Kasumi-1 (cell line): ENCODE results near the gene GMDS.

Experiments
- DNase-seq, 2 experiments: peaks; one replicate each; lab custom pipeline; 2025; lab: John Stamatoyannopoulos, UW

GMDS gene

DNA sequence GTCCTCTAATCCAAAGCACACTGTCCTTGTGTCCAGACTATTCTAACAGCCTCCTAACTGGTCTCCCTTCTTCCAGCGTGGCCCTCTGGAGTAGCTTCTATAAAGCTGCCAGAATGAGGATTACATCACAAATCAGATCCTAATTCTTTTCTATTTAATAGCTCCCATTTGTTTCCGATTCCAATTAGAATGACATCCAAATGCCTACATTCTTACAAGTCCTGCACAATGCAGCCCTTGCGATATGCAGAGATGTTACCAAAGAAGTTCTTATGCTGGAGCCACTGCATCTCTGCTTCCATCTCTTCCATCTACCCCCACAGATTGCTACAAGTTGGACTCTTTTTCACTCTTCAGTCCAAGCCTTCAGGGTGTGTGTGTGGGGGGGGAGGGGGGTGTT, 40.0 kb downstream of the GMDS start:
- no peak for DNase-seq

DNA sequence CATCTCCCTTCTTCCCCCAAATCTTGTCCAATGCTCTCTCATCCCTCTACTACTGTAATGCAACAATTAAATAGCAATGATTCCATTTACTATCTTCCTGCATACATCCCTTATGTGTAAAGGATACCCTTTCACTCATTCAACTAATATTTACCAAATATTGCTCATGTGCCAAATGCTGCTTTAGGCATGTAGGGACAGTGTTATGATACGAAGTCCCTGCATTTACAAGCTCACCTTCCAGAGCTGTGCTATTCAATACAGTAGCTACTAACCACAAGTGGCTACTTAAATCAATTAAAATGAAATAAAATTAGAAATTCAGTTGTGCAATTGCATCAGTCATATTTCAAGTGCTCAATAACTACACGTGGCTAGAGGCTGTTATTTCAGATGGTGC, 41.1 kb downstream of the GMDS start:
- no peak for DNase-seq

DNA sequence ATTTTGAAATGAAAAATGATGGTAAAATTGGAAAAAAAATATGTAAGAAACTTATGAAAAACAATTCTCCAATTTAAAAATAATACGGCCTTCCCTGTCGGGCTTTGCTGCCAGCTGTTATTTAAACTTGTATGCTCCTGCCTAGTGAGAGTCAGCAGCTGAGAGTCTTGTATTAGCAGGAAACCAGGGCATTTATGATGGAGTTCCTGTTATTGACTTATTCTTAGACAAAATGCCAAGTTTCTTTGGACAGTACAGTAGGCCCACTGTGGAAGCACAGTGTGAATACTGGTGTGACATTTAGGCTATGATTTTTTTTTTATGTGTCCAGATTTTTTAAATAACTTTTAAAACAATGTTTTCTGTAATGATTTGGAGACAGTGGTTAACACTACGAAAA, 42.1 kb downstream of the GMDS start:
- no peak for DNase-seq

DNA sequence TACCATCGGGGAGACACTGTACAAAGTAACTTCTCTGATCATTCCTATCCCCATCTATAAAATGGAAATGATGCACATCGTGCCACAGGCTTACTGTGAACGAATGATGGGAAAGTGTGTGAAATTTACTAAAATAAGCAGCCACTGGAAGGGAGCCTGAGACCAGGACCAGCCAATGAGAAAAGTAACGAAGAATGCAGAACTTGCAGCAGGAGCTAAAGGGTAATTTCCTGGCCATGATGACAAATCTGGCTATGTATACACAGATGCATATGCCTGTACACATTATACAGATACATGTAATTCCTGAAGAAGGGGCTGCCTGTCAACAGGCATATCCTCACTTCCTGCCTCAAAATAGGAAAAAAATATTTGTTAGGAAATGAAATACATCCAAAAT, 47.4 kb downstream of the GMDS start:
- DNase-seq, result no peak

DNA sequence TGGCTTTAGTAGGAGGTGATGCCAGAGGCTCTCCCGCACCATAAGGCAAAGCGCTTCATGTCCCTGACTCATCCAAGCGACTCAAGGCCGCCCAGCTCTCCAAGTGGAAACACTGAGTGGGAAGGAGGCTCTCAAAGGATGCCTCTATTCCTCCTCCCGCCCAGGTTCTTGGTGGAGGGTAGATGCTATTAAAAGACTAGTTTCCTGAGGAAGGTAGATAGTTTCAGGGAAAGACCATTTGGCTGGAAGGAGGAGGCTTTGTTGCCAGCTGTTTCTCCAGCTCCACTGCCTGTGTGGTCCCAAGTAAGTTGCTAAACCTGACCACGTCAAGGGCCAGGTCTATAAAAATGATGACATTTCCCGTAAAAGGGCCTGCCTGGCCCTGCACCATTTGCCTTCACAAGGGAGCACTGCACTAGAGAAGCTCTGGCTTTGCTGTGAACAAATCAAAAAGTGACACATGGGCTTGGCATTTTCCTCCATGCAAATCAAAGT, 48.2 kb downstream of the GMDS start:
- DNase-seq, result no peak

DNA sequence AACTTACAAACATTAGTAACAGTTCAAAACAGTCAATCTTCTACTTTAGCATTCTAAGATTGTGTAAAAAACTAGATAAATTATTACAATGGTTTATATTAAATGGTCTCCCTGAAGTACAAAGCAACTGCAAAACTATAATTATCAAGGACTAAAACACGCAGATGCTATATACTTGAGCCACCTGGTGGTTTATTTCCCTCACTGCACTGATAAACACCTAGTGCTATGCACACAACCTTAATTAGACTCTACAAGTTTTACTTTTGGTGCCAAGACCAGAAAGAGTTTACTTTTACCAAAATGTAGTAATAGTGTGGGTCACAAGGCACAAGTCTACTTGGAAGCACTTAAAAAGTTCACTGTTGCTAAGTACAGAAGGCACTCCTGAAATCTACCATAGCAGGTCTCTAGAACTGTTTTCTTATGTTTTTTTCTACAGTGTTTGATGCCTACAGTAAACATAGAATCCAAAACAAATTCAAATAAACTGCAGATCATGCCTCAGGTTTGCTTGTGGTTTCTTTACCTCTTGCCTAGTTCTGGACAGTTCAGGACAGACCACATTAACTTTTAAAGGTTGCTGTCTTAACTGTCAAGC, 49.2 kb downstream of the GMDS start:
- DNase-seq, result peak; percentile 70 to 72

DNA sequence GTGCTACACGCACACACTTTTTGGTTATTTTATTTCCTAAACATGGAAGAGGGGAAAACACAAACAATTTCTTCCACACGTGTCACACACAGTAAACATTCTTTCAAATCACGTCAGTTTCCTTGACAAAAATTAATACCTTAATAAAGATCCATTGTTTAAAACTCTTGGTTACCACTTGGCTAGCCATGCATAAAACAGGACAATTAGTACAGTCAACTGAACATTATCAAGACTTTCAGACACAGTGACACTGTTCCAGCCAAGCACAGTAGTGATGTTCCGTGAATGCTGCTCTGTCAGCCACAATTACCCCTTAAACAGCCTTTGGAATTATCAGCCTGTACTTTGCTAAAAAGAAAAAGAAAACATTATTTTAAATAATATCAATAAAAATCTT, 50.8 kb downstream of the GMDS start:
- DNase-seq, result no peak

DNA sequence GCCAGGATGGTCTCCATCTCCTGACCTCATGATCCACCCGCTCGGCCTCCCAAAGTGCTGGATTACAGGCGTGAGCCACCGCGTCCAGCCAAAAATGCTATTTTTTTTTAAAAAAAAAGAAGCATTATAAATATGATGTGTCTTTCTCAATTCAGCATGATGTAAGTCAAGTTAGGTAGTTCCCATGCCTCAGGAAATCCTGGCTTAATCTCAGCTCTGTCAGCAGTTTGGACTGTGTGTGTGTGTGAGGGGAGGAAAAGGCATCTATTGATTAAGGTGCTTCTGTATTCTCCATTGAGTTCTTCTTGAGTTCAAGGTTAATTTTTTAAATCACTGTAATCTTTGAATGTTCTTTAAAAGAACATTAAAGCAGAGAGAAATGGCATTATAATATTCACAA, 51.5 kb downstream of the GMDS start:
- DNase-seq, result no peak

DNA sequence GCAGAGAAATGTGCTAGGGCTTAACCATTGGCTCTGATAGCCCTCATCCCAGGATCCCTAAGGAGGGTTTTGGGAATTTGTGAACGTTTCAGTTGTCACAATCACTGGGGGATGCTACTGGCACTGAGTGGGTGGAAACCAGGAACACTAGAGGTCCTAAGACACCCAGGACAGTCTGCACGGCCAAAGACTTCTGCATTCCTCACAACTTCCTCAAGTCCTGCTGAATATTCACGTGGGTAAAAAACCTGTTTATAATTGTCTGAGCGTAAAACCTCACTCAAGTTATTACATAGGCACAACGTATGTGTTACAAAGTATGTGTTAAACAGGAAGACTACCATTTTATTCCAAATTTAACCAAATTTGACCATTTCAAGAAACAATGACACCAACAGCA, 52.4 kb downstream of the GMDS start:
- DNase-seq, result no peak

DNA sequence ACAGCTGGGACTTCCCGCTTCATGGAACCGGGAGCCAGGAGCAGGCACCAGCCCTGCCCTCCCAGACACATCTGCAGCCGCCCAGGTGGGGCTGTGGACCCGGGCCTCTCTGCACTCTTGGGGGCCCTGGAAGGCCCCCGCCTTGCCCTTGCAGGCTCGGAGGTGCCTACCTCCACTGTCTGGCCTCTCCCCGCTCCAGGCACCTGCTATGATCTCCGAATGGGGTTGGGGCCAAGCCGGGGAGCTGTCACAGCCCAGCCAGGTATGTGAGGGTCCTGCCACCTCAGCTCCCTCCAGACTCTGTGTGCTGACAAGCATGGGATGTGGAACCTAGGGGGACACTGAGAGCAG, 54.0 kb downstream of the GMDS start:
- no peak for DNase-seq

DNA sequence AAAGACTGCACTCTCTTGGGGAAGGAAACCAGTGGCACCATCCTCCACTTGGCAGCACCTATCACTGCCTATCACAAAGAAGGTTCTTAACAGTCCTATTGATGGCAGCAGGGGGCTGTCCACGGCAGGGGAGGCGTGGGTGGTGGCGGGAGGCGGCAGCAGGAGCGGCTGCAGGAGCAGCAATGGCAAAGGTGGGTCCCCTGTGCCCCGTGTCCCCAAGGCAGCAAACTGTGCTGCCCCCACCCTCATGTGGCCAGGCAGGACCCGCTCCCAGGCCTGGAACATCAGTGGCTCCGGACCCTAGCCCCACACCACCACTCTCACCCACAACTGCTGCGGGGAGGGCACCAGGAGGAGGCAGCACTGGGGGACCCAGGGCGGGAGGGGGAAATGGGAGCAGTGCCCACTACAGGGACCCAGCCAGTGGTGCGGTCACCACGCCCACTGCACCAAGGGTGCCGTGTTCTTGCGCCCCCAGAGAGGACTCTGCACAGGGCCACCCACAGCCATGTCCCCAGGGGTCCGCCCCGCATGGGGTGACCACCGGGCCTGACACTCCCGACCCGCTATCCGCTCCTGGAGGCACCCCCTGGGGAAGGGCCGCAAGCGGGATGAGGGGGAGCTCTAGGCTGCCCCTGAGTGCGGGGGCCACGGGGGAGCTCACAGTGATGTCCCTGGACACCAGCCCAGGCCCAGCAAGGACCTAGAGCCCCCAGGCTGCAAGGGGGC, 54.6 kb downstream of the GMDS start:
- DNase-seq, result no peak

DNA sequence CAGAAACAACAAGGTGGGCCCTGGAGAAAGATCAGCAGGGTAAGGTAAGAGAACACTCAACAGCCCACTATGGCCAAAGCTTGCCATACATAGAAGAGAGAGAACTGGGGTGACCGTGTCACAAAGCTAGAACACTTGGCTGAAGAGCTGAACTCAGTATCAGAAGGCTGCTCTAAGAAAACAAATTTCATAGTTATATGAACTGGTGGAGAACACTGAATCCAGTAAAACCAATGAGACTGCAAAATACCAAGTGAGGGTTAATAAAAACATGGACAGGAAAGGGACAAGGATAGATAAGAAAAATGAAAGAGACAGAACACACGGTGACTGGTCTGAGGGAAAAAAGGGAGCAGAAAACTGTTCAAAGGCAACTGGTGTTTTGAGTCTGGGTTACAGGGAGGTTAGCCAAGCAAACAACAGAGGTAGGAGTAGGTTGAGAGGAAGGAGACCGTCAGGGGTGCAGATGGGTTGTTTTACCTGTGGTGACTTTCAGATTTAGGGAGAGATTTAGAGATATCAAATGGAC, 56.5 kb downstream of the GMDS start:
- no peak for DNase-seq

DNA sequence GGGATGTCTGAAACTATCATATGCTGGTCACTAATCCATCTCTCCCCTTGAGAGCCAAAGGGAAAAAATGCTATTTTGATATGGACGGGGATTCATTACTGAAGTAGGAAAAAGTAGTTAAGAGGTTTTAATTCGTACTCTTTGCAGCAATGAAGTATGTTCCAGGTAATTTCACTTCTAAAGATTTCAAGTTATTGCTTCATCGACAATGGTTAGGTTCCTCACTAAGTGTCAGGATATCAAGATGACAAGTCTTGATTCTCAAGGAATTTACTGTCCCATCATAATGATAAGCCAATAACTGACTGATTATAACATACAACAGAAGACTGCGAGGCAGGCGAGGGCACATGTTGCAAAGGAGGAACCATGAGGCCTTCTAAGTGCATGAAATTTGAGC, 57.0 kb downstream of the GMDS start:
- DNase-seq, result no peak

DNA sequence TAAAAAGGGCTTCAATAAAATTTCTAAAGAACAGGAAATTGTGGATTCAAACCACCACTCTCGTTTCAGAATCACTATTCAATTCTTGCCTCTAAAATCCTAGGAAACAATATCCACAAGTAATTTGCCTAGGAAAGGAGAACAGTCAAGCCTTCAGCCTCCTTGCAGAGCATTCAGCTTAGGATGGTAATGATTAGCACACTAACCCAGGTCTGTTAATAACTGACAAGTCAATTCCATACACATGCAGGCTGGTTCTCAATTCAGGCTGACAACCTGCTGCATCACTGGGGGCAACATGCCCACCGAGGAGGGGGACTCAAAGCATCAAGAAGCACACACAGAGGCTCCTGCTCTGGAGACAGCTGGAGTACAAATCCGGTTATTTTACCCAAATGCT, 57.6 kb downstream of the GMDS start:
- no peak for DNase-seq

DNA sequence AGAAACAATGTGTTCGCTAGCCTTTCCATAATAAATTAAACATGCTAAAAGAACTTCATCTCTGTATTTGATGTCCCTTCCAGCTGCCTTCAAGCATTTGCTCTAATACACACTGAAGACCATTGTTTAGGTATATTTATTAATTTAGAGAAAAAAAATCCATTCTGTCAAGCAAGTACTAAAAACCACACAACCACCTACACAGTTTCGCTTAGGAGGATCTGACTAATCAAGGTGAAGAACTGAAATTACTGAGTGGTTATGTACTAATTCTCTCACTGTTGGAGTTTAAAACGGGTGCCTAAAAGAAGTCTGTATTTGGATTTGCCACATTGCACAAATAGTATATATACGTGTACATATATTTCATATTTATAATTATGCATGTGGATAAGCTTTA, 58.9 kb downstream of the GMDS start:
- DNase-seq, result no peak

DNA sequence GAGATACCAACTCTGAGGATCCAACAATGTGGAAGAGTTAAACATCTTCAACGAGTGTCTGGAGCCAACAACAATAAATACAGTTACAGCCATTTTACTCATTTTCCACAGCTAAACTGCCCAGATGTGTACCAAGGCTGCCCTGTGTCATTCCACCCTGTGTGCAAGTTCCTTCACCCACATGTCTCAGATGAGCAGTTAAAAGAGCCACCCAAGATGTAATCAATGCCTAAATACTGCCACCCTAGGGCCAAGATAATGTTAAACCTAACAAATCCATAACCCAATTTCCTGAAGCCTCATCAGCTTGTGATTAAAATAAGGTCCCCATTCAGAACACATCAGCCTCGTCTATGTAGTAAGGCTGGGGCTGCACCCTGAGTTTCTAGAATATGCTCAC, 59.9 kb downstream of the GMDS start:
- DNase-seq, result no peak

DNA sequence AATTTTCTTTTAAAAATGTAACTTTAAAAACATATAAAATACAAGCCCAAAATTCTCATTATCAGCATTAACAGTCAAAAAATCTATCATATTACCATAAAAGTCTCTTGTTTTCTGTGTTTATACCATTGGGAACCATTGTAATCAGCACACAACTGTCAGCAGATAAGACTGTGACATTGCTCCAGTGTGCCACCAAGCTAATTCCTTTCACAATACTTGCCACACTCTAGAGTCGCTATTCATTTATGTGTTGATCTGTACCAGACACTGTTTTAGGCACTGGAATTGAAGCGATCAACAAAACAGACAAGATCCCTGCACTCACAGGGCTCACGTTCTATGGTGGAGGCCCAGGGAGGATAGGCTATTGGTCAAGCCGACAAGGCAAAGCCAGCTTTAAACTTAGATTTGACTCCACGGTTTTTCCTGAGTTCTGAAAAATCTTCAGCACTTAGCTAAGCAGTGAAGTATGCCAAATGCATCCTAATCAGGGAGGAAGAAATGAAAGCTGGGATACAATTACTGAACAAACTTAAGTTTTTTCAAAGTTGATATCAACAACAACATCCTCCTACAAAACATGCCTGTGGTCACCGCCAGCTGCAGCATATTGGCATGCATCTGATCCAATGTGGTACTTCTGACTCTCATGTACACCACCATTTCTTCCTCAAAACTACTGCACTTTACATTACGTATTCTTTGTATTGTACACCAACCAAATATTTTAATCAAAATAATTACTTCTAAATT, 60.5 kb downstream of the GMDS start:
- no peak for DNase-seq

DNA sequence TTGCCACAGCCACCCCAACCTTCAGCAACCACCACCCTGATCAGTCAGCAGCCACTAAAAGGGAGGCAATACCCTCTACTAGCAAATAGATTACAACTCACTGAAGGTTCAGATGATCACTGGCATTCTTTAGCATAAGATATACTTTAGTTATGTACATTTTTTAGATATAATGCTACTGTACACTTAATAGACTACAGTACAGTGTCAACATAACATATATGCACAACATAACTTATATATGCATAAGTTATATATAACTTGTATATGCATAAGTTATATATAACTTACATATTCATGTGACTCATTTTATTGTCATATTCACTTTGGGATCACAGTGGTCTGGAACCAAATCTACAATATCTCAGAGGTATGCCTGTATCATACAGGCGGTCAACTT, 61.7 kb downstream of the GMDS start:
- no peak for DNase-seq

DNA sequence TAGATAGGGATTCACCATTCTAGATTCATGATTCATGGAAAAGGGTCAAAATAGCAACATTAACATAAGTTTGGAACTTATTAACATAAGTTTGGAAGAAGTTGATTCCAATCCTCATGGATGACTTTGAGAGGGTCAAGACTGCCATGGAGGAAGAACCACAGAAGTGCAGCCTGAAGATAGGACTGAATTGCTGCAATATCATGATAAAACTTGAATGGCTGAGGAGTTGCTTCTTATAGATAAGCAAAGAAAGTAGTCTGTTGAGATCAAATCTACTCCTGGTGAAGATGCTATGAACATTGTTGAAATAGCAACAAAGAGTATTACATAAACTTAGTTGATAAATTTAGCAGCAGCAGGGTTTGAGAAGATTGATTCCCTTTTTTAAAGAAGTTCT, 62.2 kb downstream of the GMDS start:
- no peak for DNase-seq

DNA sequence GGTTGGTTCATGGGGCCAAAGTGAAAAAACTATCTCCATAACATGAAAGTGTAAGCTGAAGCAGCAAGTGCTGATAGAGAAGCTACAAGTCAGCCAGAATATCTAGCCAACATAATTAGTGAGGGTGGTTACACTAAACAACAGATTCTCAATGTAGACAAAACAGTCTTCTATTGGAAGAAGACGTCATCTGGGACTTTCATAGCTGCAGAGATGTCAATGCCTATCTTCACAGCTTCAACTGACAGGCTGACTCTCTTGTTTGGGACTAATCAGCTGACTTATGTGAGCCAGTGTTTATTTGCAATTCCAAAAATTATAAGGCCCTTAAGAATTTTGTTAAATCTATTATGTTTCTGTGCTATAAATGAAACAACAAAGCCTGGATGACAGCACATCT, 63.2 kb downstream of the GMDS start:
- no peak for DNase-seq

DNA sequence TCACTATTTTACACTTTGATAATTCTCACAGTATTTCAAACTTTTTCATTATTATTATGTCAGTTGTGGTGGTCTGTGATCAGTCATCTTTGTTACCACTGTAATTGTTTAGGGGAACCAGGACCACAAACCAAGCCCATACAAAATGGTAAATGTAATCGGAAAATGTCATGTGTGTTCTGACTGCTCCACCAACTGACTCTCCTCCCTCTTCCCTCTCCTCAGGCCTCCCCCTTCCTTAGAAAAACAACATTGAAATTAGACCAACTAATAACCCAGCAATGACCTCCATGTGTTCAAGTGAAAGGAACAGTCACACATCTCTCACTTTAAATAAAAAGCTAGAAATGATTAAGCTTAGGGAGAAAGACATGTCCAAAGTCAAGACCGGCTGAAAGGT, 63.8 kb downstream of the GMDS start:
- DNase-seq, result no peak

DNA sequence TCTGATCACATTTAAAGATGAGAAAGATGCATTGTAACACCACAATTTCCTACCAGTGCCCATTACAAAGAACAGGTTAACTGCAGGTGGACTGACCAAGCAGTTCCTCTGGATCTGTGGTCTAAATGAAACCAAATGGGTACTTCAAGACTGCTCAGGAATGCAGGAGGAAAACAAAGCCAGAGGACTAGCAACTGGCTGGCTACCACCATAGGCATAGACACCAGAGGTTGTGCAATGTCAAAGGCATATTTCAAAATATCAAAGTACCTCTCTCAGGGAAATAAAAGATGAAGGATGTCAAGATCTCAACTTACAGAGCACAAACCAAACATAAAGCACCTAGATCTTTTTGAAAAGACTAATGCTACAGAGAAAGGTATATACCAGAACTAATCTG, 65.5 kb downstream of the GMDS start:
- DNase-seq, result no peak

DNA sequence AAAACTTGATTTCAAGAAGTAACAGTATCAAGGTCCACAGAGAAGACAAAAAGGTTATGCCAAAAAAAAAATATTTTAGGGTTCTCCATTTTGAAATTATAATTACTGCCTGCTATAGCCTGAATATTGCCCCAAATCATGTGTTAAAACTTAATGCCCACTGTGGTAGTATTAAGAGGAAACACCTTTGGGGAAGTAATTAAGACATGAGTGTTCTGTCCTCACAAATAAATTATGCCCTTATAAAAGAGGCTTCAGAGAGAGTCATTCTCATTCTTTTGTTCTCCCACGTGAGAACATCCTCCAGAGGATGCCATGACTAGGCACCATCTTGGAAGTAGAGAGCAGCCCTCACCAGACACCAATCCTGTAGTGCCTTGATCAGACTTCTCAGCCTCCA, 66.2 kb downstream of the GMDS start:
- DNase-seq, result no peak
